ENCODE data around the gene TEX19. TPM values are rescaled to one million over a fixed set of nuclear protein-coding genes. Genes with fewer than 3 reads are reported as not detected.

TEX19 gene
- total RNA-seq, 4 donors from 2014 or later, result not detected

- TF ChIP-seq EP300 (IDR thresholded peaks at IDR 0.05) (no peak), CTCF (IDR thresholded peaks at IDR 0.05) (no peak), POLR2A (IDR thresholded peaks at IDR 0.05) (no peak), POLR2AphosphoS5 (IDR thresholded peaks at IDR 0.05) (no peak)
- WGBS, 2 donors (ENCODE audit: low coverage in 1 of 2), result 84% methylated on average over 5 of the region's 23 CpGs; no CpG with 5 or more reads in 1 of the 2 donors
- peaks cover 0 to 8% (median 6%) of the 10 kb centered on the region in 3 donors for H3K4me1 ChIP-seq
- no peak overlapping the region for H3K4me3 ChIP-seq
- H3K27me3 ChIP-seq, result peaks cover 17% of the 10 kb centered on the region
- no peaks in the 10 kb centered on the region for H3K9me3 ChIP-seq
- ATAC-seq, result no peak
- H3K27ac ChIP-seq, result no peak overlapping the region
- peaks cover 0 to 49% of the 10 kb centered on the region in 2 donors for H3K36me3 ChIP-seq
These were observed 32.5 kb downstream of the TEX19 start for GRCh38 chr17:82391496-82392066.

GRCh38 chr17:82392209-82392920 is 33.3 kb downstream of the TEX19 start:
- WGBS, 2 donors (ENCODE audit: low coverage in 1 of 2), result 86% methylated on average over 11 of the region's 28 CpGs; no CpG with 5 or more reads in 1 of the 2 donors
- Histone ChIP-seq H3K4me1 (peaks cover 0 to 7% (median 0%) of the 10 kb centered on the region in 3 donors), H3K9me3 (no peaks in the 10 kb centered on the region), H3K27me3 (peaks cover 10% of the 10 kb centered on the region), H3K36me3 (peaks cover 0 to 57% of the 10 kb centered on the region in 2 donors), H3K27ac (no peak overlapping the region), H3K4me3 (no peak overlapping the region)
- ATAC-seq, result no peak
- TF ChIP-seq POLR2AphosphoS5 (IDR thresholded peaks at IDR 0.05) (no peak), EP300 (IDR thresholded peaks at IDR 0.05) (no peak), POLR2A (IDR thresholded peaks at IDR 0.05) (no peak), CTCF (IDR thresholded peaks at IDR 0.05) (no peak)

- Histone ChIP-seq H3K4me3 (no peak overlapping the region), H3K27me3 (peaks cover 5% of the 10 kb centered on the region), H3K36me3 (peaks cover 0 to 63% of the 10 kb centered on the region in 2 donors), H3K4me1 (peaks cover 0 to 13% (median 0%) of the 10 kb centered on the region in 3 donors), H3K27ac (no peak overlapping the region), H3K9me3 (no peaks in the 10 kb centered on the region)
- ATAC-seq, result no peak
- no peak for TF ChIP-seq POLR2AphosphoS5 (IDR thresholded peaks at IDR 0.05)
- TF ChIP-seq EP300 (IDR thresholded peaks at IDR 0.05), result no peak
- TF ChIP-seq POLR2A (IDR thresholded peaks at IDR 0.05), result no peak
- TF ChIP-seq CTCF (IDR thresholded peaks at IDR 0.05), result no peak
- 92 to 100% methylated on average over 4 to 13 of the region's 15 CpGs for WGBS, 2 donors (ENCODE audit: low coverage in 1 of 2)
These were observed 33.9 kb downstream of the TEX19 start for GRCh38 chr17:82392941-82393340.

GRCh38 chr17:82394278-82394677 is 35.2 kb downstream of the TEX19 start:
- 83 to 100% methylated on average over 1 to 9 of the region's 12 CpGs for WGBS, 2 donors (ENCODE audit: low coverage in 1 of 2)
- Histone ChIP-seq H3K4me1 (peaks cover 0 to 23% (median 2%) of the 10 kb centered on the region in 3 donors), H3K9me3 (no peaks in the 10 kb centered on the region), H3K4me3 (no peak overlapping the region), H3K36me3 (peaks cover 0 to 75% of the 10 kb centered on the region in 2 donors), H3K27ac (no peak overlapping the region), H3K27me3 (no peaks in the 10 kb centered on the region)
- ATAC-seq, result no peak
- TF ChIP-seq CTCF (IDR thresholded peaks at IDR 0.05) (no peak), POLR2A (IDR thresholded peaks at IDR 0.05) (no peak), EP300 (IDR thresholded peaks at IDR 0.05) (no peak), POLR2AphosphoS5 (IDR thresholded peaks at IDR 0.05) (no peak)
